Measurements from ENCODE around the gene KDELR3. TPM values are rescaled to one million over a fixed set of nuclear protein-coding genes. Genes with fewer than 3 reads are reported as not detected.
A peak's percentile ranks its signal among the peaks of the same experiment; 100 is the strongest.
"Not testable (repeated sequence)": the region's sequence is repeated elsewhere in the genome, so short reads cannot be mapped to it uniquely, and the experiment has no call there.

The KDELR3 gene
- polyA plus RNA-seq, 6 donors from 2014 or later = 0.16 to 3.0 (median 0.31) TPM; not detected in 3

DNA sequence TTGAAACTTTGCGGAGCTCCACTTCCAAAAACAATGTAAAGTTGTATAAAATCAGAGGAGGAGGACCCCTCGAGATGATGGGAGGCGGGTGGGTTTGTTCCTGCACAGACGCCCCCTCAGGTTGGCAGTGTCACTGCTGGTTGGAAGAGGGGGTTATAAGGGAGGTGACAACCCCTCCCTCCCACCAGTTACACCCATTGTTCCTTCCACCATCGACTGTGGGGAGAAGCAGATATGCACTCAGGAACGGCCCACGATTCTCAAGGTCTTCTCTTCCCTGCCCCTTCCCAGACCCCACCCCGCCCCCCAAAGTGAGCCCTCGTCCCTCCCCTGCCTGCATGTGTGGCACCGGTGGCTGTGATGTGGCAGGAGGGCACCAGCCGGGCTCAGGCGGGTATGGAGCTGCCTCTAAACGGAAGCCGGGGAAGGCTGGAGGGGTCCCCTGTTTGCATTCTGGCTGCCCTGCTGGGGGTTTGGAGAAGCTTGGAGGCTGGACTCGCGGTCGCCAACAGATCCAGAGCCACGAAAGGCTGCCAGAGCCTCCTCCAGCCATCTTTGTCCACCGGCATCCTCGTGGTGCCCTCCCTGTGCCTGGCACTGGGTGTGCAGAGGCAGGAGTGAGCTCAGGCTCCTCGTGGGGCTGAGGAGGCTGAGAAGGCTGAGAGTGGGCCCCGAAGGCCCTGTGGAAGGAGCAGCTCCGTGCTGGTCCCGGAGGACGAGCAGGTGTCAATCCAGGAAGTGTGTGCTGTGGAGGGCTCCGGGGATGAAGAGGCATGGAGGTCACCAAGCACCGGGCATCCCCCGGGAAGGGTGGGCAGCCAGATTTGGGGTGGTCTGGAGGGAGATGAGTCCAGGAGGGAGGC lies 778 bp downstream of the KDELR3 start:
- Mint-ChIP-seq H3K4me3 (peak overlapping the region in 6 of 8 donors; percentile 49 to 81 (median 70)), H3K36me3 (no peaks in the 10 kb centered on the region), H3K27ac (no peak overlapping the region), H3K27me3 (peaks cover 18 to 64% (median 42%) of the 10 kb centered on the region in 3 donors), H3K9me3 (no peaks in the 10 kb centered on the region), H3K4me1 (peaks cover 10 to 15% (median 11%) of the 10 kb centered on the region in 3 donors)
- DNase-seq (no peak), ATAC-seq (ENCODE audit: low read depth in 2 of 2) (peak in 1 of 2 donors; percentile 44)

DNA sequence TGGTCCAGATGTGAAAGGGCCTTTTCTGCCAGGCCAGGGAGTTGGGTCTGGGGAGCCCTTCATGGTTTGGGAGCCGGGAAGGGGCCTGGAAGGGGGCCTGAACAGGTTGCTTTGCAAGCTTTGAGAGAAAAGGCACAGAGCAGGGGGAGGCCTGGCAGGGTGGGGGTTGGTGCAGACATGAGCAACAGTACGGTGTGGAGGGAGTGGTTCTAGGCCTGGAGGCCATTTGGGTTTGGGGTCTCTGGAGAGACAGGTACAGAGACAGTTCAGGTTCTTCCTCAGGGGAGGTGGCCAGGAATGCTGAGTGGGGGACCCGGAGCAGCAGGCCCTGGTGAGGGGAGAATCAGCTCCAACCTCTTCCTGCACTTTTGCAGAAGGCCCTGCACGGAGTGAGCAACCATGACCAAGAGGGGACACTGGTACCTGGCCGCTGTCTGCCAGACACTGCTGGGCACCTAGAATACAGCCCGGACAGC lies 1.4 kb downstream of the KDELR3 start:
- ATAC-seq (ENCODE audit: low read depth in 2 of 2) = no peak
- no peak for DNase-seq
- Mint-ChIP-seq H3K27me3 (peaks cover 11 to 62% (median 35%) of the 10 kb centered on the region in 3 donors), H3K4me1 (peaks cover 10 to 15% (median 11%) of the 10 kb centered on the region in 3 donors), H3K9me3 (no peaks in the 10 kb centered on the region), H3K4me3 (peak overlapping the region in 2 of 8 donors; percentile 20 to 28), H3K36me3 (no peaks in the 10 kb centered on the region), H3K27ac (no peak overlapping the region)

DNA sequence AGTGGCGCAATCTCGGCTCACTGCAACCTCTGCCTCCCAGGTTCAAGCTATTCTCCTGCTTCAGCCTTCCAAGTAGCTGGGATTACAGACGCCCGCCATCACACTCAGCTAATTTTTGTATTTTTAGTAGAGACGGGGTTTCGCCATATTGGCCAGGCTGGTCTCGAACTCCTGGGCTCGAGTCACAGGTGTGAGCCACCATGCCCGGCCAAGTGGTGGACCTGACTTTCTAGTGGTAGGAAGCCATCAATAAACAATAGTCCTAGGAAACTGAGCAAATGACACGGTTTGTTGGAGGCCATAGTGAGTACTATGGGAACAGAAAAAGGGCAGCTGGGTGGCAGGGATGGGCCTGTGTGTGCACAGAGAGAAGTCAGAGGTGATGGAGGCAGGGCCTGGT lies 2.3 kb downstream of the KDELR3 start:
- H3K9me3 Mint-ChIP-seq; DNase-seq; H3K36me3 Mint-ChIP-seq; ATAC-seq (ENCODE audit: low read depth in 2 of 2): not testable (repeated sequence)
- peak overlapping the region in 2 of 8 donors; percentile 40 to 62 for H3K4me3 Mint-ChIP-seq
- H3K4me1 Mint-ChIP-seq = peaks cover 10 to 15% (median 11%) of the 10 kb centered on the region in 3 donors
- H3K27ac Mint-ChIP-seq = peak overlapping the region in 1 of 6 donors; percentile 56
- H3K27me3 Mint-ChIP-seq = peaks cover 11 to 58% (median 34%) of the 10 kb centered on the region in 3 donors

DNA sequence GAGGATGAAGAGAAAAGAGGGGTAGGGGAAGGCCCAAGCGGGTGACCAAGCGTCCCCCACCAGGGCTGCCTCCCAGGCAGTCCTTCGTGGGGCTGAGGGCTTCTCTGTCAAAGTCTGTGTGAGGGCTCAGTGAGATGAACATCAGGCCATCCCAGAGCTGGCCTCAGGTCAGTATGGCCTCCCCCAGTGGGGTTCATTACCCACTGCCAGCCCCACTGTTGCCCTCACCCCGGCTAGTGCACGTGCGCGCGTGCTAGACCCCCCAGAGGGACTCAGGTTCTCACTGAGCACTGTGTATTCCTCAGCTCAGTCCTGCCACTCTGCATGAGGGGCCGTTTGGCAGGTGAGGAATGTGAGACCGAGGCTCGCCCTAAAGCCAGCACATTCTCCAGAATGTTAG lies 3.3 kb downstream of the KDELR3 start:
- peaks cover 9 to 10% (median 10%) of the 10 kb centered on the region in 3 donors for H3K4me1 Mint-ChIP-seq
- H3K36me3 Mint-ChIP-seq = no peaks in the 10 kb centered on the region
- H3K27me3 Mint-ChIP-seq = peaks cover 8 to 47% (median 24%) of the 10 kb centered on the region in 3 donors
- H3K27ac Mint-ChIP-seq = peak overlapping the region in 1 of 6 donors; percentile 81
- H3K4me3 Mint-ChIP-seq = no peak overlapping the region
- no peak for ATAC-seq (ENCODE audit: low read depth in 2 of 2)
- DNase-seq = no peak
- no peaks in the 10 kb centered on the region for H3K9me3 Mint-ChIP-seq

DNA sequence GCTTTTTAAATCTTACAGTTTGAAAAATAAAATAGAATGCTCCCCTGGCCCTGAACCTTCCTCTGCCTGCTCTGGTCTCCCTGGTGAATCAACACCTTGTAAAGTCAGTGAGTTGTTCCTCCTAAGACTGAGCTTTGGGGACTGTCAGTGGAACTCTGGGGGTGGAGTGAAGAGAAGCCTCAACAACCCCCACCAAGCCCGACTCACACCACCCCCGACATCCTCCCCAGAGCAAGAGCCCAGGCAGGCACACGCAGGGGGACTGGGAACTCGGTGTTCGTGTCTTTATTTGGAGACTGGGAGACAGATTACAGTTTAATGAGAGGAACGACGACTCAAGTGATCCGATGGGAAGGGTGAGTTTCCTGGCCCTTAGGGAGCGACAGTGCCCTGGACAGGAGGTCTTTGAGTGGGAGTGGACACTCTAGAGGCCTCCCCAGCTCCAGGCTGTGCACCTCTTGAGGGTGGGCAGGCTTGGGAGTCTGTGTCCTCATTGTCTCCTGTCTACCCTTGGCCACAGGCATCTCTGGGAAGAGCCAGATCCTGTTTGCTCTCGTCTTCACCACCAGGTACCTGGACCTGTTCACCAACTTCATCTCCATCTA lies 6.2 kb downstream of the KDELR3 start:
- ATAC-seq (ENCODE audit: low read depth in 2 of 2) (no peak), DNase-seq (no peak)
- no peak overlapping the region for H3K4me3 Mint-ChIP-seq
- no peaks in the 10 kb centered on the region for H3K9me3 Mint-ChIP-seq
- H3K4me1 Mint-ChIP-seq = peaks cover 0 to 7% (median 0%) of the 10 kb centered on the region in 3 donors
- H3K27me3 Mint-ChIP-seq = peaks cover 0 to 21% (median 3%) of the 10 kb centered on the region in 3 donors
- H3K27ac Mint-ChIP-seq = peak overlapping the region in 1 of 6 donors; percentile 90
- no peaks in the 10 kb centered on the region for H3K36me3 Mint-ChIP-seq

DNA sequence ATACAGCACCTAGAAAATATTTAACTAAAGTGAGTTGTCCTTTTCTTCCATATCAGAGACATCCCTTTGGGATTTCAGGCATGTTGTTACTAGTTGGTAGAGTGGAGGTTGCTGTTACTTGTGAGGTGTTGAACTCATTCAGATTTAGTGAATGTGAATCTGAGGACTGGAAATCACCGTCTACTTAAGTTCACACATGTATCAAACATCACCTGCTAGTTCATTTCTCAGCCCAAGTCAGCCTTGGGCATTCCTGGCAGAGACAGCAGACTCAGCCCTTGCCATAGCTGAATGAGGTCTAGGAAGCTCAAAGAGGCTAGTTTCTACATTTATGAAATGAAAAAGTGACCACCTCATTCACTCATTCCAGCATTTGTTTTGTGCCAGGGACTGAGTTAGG lies 9.7 kb downstream of the KDELR3 start:
- H3K4me3 Mint-ChIP-seq = no peak overlapping the region
- H3K27ac Mint-ChIP-seq = peak overlapping the region in 4 of 6 donors; percentile 9 to 83 (median 48)
- H3K4me1 Mint-ChIP-seq = peaks cover 0 to 7% (median 0%) of the 10 kb centered on the region in 3 donors
- peaks cover 0 to 17% of the 10 kb centered on the region in 2 donors for H3K36me3 Mint-ChIP-seq
- peaks cover 0 to 6% (median 0%) of the 10 kb centered on the region in 3 donors for H3K27me3 Mint-ChIP-seq
- ATAC-seq (ENCODE audit: low read depth in 2 of 2) (no peak), DNase-seq (no peak)
- H3K9me3 Mint-ChIP-seq = no peaks in the 10 kb centered on the region

DNA sequence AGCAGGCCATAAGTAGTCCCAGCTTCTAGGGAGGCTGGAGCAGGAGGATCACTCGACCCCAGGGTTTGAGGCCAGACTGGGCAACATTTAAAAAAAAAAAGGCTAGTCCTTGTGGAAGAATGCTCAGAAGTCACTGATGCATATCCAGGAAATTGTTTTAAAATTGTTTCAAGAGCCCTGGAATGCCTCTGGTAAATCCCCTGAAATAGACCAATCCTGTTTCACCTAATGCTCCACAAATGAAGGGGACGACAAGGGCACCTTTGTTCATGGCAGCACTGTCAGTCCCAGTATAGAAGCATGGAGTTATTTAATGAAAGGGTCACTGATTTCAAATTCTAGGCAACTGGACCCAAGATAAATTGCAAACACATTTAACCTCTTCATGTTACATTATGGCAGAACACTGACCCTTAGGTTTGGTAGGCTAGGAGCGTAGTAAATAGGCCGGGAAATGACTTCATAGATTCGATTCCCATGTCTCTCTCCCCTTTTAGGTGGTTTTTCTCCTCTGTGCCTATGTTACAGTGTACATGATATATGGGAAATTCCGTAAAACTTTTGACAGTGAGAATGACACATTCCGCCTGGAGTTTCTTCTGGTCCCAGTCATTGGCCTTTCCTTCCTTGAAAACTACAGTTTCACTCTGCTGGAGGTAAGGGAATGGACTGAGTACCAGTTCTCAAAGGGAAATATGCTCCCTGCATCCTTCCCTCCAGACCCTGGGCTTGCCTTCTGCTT lies 11.4 kb downstream of the KDELR3 start:
- peaks cover 0 to 12% (median 0%) of the 10 kb centered on the region in 3 donors for H3K4me1 Mint-ChIP-seq
- ATAC-seq (ENCODE audit: low read depth in 2 of 2) = no peak
- H3K27me3 Mint-ChIP-seq = peaks cover 0 to 2% (median 0%) of the 10 kb centered on the region in 3 donors
- no peak for DNase-seq
- peaks cover 4 to 24% of the 10 kb centered on the region in 2 donors for H3K36me3 Mint-ChIP-seq
- no peaks in the 10 kb centered on the region for H3K9me3 Mint-ChIP-seq
- no peak overlapping the region for H3K4me3 Mint-ChIP-seq
- H3K27ac Mint-ChIP-seq = peak overlapping the region in 3 of 6 donors; percentile 53 to 78 (median 62)

DNA sequence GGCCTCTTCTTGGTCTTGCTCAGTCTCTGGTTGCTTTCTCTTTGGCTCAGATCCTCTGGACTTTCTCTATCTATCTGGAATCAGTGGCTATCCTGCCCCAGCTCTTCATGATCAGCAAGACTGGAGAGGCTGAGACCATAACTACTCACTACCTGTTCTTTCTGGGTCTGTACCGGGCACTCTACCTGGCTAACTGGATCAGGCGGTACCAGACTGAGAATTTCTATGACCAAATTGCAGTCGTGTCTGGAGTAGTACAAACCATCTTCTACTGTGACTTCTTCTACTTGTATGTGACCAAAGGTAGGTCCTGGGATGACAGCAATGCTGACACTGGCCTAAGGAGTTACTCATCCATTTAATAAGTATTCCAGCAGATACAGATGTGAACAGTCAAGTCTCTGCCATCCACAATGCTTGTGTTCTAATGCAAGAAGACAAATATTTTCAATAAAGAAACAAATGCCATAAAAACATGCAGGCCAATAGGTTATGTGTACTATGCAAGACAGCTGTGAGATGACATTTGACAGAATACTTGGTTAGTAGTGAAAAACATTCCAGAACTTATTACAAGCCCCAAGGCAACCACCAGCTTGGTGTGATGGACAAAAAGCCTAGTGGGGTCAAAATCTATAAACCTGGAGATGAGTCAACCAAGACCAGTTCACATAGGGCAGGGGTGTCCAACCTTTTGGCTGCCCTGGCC lies 13.4 kb downstream of the KDELR3 start:
- no peaks in the 10 kb centered on the region for H3K9me3 Mint-ChIP-seq
- peaks cover 8 to 30% of the 10 kb centered on the region in 2 donors for H3K36me3 Mint-ChIP-seq
- ATAC-seq (ENCODE audit: low read depth in 2 of 2) = no peak
- H3K27ac Mint-ChIP-seq = peak overlapping the region in 5 of 6 donors; percentile 36 to 97 (median 67)
- peaks cover 0 to 14% (median 0%) of the 10 kb centered on the region in 3 donors for H3K4me1 Mint-ChIP-seq
- H3K4me3 Mint-ChIP-seq = no peak overlapping the region
- DNase-seq = no peak
- no peaks in the 10 kb centered on the region for H3K27me3 Mint-ChIP-seq

DNA sequence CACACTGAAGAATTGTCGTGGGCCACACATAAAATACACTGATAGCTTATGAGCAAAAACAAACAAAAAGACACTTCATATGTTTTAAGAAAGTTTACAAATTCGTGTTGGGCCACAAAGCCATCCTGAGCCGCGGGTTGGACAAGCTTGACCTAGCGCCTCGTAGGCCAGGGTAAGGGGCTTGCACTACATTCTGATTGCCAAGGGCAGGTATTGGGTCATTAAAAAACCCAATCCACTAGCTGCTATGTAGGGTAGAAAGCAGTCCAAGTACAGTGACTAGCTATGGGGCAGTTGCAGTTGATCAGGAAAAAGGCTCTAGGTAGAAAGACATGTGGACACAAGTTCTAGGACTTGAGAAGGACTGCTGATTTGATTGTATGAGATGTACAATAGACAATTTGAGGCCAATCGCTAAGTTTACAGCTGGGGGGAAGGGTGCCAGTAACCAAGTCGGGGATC lies 14.0 kb downstream of the KDELR3 start:
- Mint-ChIP-seq H3K36me3 (peaks cover 8 to 34% of the 10 kb centered on the region in 2 donors), H3K4me1 (peaks cover 0 to 14% (median 3%) of the 10 kb centered on the region in 3 donors), H3K27me3 (no peaks in the 10 kb centered on the region), H3K27ac (peak overlapping the region in 5 of 6 donors; percentile 15 to 78 (median 26)), H3K4me3 (no peak overlapping the region), H3K9me3 (no peaks in the 10 kb centered on the region)
- ATAC-seq (ENCODE audit: low read depth in 2 of 2) = no peak
- no peak for DNase-seq

DNA sequence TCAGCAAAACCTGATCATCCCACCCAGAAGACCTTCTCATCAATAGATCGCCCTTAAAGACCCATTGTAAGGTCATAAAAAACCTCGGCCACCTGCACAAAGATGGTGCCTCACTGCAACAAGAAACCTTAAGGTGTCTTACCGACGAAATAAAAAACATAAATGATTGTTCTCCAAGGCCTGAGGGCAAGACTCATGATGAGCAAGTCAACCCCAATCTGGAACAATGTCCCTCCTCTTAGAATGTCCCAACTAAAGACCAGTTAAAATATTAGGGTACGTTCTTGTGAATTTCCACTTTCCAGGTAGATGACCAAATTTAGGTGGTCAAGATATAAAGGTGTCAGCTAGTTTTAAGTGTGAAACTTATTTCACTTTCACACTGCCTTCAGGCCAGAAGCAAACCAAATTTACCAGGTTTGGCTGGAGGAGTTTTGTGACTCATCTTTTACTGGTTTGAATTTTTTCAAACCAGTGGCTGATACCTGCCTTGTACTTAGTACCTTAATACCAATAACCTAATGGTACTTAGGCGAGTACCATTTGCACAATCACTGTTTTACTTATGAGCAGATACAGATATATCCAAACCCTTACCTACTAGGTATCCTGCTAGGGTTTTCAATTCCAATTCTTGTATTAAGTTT lies 14.9 kb downstream of the KDELR3 start:
- DNase-seq = no peak
- Mint-ChIP-seq H3K27ac (no peak overlapping the region), H3K4me1 (peaks cover under 1 to 12% (median 4%) of the 10 kb centered on the region in 3 donors), H3K36me3 (peaks cover 8 to 35% of the 10 kb centered on the region in 2 donors), H3K27me3 (no peaks in the 10 kb centered on the region), H3K4me3 (no peak overlapping the region), H3K9me3 (no peaks in the 10 kb centered on the region)
- ATAC-seq (ENCODE audit: low read depth in 2 of 2) = no peak

DNA sequence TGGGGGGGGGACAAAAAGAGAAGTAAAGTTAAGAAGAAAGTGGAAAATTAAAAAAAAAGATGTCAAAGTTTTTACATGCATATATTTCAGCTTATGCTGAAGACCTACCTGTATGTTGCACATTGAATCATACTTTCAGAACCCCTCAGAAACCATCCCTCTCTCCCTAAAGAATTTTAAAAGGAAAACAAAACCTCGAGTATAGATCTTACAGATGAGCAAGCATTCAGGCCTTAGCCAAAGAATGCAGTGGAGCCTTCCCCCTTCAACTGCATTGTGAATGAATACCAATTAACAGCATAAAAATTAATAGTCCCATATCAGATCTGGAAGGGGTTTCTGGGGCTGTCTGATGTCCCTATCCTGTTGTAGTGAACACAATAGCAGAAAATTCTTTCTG lies 16.3 kb downstream of the KDELR3 start:
- H3K9me3 Mint-ChIP-seq = no peaks in the 10 kb centered on the region
- H3K27ac Mint-ChIP-seq = peak overlapping the region in 1 of 6 donors; percentile 3
- no peaks in the 10 kb centered on the region for H3K27me3 Mint-ChIP-seq
- H3K36me3 Mint-ChIP-seq = peaks cover 8 to 45% of the 10 kb centered on the region in 2 donors
- H3K4me1 Mint-ChIP-seq = peaks cover 4 to 14% (median 4%) of the 10 kb centered on the region in 3 donors
- no peak overlapping the region for H3K4me3 Mint-ChIP-seq
- no peak for ATAC-seq (ENCODE audit: low read depth in 2 of 2)
- no peak for DNase-seq

DNA sequence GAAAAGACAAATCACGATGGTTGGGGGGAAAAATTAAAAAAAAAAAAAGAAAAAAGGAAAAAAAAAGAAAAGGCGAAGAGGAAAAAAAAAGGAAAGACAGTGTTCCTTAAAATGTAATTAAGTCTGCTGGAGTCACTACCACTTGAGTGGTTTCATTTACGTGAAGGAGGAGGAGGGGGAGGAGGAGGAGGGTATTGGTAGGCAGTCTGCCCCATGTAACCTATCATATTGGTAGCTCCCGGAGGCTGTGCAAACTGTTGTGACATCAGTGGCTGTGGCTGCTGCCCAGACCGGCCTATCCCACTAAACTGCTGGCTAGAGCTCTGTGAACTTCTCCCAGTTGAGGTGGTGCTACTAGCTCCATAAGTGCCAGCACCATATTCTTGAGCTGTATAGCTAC lies 17.9 kb downstream of the KDELR3 start:
- peak overlapping the region in 3 of 6 donors; percentile 11 to 82 (median 69) for H3K27ac Mint-ChIP-seq
- DNase-seq = no peak
- no peaks in the 10 kb centered on the region for H3K9me3 Mint-ChIP-seq
- H3K4me3 Mint-ChIP-seq = no peak overlapping the region
- peaks cover 8 to 55% of the 10 kb centered on the region in 2 donors for H3K36me3 Mint-ChIP-seq
- H3K4me1 Mint-ChIP-seq = peaks cover 4 to 18% (median 4%) of the 10 kb centered on the region in 3 donors
- H3K27me3 Mint-ChIP-seq = no peaks in the 10 kb centered on the region
- ATAC-seq (ENCODE audit: low read depth in 2 of 2) = no peak

All from naive B cell (primary cell).